ENCODE data around the gene AQP12B.

GRCh38 chr2:240717681-240718581, 35.2 kb upstream of the AQP12B start:
- no peak for TF ChIP-seq SUZ12 (IDR thresholded peaks at IDR 0.05; ENCODE audit: extremely low read depth, insufficient read depth, insufficient read length)
- TF ChIP-seq ZNF274 (IDR thresholded peaks at IDR 0.05; ENCODE audit: low read depth, low read length), result no peak
